Cardiac muscle cell (in vitro differentiated cells and primary cell): ENCODE measurements around the gene CFI. TPM values are rescaled to one million over a fixed set of nuclear protein-coding genes. Genes with fewer than 3 reads are reported as not detected.

ENCODE experiments used
- DNase-seq, 2 donors: peaks; one replicate each; pipeline versions ENCODE4 v3.0.0 to v3.0.0-alpha.2; 2010 to 2017; ENCODE audit warnings: low read depth in 1 of 2, low spot score in 1 of 2
- H3K27ac ChIP-seq: fragments of 200-600 bp; sonication (generic); 2 replicates; pipeline ENCODE4 v1.5.1; 2016
- H3K27me3 ChIP-seq: fragments of 200-600 bp; sonication (generic); 2 replicates; pipeline ENCODE4 v1.6.0; 2016; ENCODE audit warnings: control low read depth
- H3K36me3 ChIP-seq: fragments of 200-600 bp; sonication (generic); 2 replicates; pipeline ENCODE4 v1.5.1; 2016; ENCODE audit warnings: control low read depth
- H3K4me1 ChIP-seq: fragments of 200-600 bp; sonication (generic); 2 replicates; pipeline ENCODE4 v1.8.1; 2017; ENCODE audit warnings: low read depth, mild to moderate bottlenecking, mixed run types
- H3K4me3 ChIP-seq: fragments of 200-600 bp; sonication (generic); 2 replicates; pipeline ENCODE4 v1.5.1; 2016; ENCODE audit warnings: mild to moderate bottlenecking
- H3K9me3 ChIP-seq: fragments of 200-600 bp; sonication (generic); 2 replicates; pipeline ENCODE4 v1.5.1; 2017; ENCODE audit warnings: low read depth, mild to moderate bottlenecking, control low read depth
- polyA plus RNA-seq: library from polyadenylated mRNA; unstranded; fragments of >200 nt; fragmentation: Nextera tagmentation; extraction: Ambion mirVana; gene quantifications from 2 replicates; pipeline ENCODE4 v1.2.1, GENCODE V29; 2016
- total RNA-seq: library from RNA; depleted of rRNA; stranded (reverse); fragments of >200 nt; gene quantifications from 2 replicates; pipeline ENCODE4 v1.2.3, GENCODE V29; 2016
- TF ChIP-seq, protein P1 (sequence below): IDR thresholded peaks from 2 replicates; pipeline ENCODE4 v1.5.1; 2012; ENCODE audit warnings: low read depth, mild to moderate bottlenecking, low read length

Gene CFI
- total and polyA plus RNA-seq, 2 experiments from 2014 or later: 2.1 to 5.2 TPM

- Histone ChIP-seq H3K36me3 (no peaks in the 10 kb centered on the region), H3K27ac (no peak overlapping the region), H3K4me1 (no peaks in the 10 kb centered on the region), H3K9me3 (no peaks in the 10 kb centered on the region), H3K4me3 (no peak overlapping the region), H3K27me3 (no peaks in the 10 kb centered on the region)
- TF ChIP-seq, protein P1, sequence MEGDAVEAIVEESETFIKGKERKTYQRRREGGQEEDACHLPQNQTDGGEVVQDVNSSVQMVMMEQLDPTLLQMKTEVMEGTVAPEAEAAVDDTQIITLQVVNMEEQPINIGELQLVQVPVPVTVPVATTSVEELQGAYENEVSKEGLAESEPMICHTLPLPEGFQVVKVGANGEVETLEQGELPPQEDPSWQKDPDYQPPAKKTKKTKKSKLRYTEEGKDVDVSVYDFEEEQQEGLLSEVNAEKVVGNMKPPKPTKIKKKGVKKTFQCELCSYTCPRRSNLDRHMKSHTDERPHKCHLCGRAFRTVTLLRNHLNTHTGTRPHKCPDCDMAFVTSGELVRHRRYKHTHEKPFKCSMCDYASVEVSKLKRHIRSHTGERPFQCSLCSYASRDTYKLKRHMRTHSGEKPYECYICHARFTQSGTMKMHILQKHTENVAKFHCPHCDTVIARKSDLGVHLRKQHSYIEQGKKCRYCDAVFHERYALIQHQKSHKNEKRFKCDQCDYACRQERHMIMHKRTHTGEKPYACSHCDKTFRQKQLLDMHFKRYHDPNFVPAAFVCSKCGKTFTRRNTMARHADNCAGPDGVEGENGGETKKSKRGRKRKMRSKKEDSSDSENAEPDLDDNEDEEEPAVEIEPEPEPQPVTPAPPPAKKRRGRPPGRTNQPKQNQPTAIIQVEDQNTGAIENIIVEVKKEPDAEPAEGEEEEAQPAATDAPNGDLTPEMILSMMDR: no peak
- DNase-seq: peak in 1 of 2 donors; percentile 52
Observed at GRCh38 chr4:109739547-109739946, 62.3 kb downstream of the CFI start.

DNA sequence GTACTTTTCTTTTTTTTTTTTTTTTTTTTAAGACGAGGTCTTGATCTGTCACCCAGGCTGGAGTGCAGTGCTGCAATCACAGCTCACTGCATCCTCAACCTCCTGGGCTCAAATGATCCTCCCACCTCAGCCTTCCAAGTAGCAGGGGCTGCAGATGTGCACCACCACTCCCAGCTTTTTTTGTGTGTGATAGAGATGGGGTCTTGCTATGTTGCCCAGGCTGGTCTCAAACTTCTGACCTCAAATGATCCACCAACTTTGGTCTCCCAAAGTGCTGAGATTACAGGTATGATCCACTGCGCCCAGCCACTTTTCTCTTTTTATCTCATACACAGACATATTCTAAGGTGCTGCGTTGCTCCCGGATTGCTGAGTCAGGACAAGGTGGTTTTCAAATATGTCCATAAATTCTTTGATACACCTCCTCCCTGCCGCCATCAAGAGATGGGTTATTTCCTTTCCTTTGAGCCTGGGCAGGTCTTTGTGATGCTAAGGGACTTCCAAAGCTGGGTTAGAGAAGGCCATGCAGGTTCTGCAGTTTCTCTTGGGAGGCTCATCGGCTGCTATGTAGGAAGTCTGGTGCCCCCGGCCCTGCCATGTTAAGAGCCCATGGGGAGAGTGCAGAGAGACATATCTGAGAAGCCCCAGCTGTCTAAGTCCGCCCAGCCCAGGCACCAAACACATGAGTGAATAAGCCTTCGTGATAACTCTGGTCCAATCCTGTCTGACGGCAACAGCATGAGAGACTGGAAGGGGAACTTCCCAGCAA, 63.5 kb downstream of the CFI start:
- TF ChIP-seq, protein P1: no peak
- H3K27ac ChIP-seq: no peak overlapping the region

GRCh38 chr4:109735566-109736365, 66.0 kb downstream of the CFI start:
- Histone ChIP-seq H3K36me3 (no peaks in the 10 kb centered on the region), H3K4me1 (no peaks in the 10 kb centered on the region), H3K27ac (peak overlapping the region; percentile 58), H3K9me3 (no peaks in the 10 kb centered on the region), H3K4me3 (no peak overlapping the region), H3K27me3 (no peaks in the 10 kb centered on the region)
- TF ChIP-seq, protein P1: no peak
- peak; percentile 34 to 67 for DNase-seq

More for the DNA sequence above, 63.5 kb downstream of the CFI start:
- no peaks in the 10 kb centered on the region for H3K36me3 ChIP-seq
- no peaks in the 10 kb centered on the region for H3K27me3 ChIP-seq
- no peaks in the 10 kb centered on the region for H3K4me1 ChIP-seq
- no peaks in the 10 kb centered on the region for H3K9me3 ChIP-seq
- no peak overlapping the region for H3K4me3 ChIP-seq
- DNase-seq: no peak

- H3K4me3 ChIP-seq: no peak overlapping the region
- DNase-seq: no peak
- H3K27ac ChIP-seq: no peak overlapping the region
- no peaks in the 10 kb centered on the region for H3K36me3 ChIP-seq
- H3K9me3 ChIP-seq: no peaks in the 10 kb centered on the region
- TF ChIP-seq, protein P1: no peak
- no peaks in the 10 kb centered on the region for H3K4me1 ChIP-seq
- no peaks in the 10 kb centered on the region for H3K27me3 ChIP-seq
Observed at GRCh38 chr4:109733728-109734127, 68.1 kb downstream of the CFI start.

GRCh38 chr4:109730619-109731545, 70.9 kb downstream of the CFI start:
- Histone ChIP-seq H3K9me3 (no peaks in the 10 kb centered on the region), H3K36me3 (no peaks in the 10 kb centered on the region), H3K4me1 (peaks cover 4% of the 10 kb centered on the region), H3K4me3 (peak overlapping the region; percentile 57), H3K27ac (peak overlapping the region; percentile 23), H3K27me3 (no peaks in the 10 kb centered on the region)
- DNase-seq: peak in 1 of 2 donors; percentile 12
- TF ChIP-seq, protein P1: no peak
